ENCODE measurements around the gene DDAH2. TPM values are rescaled to one million over a fixed set of nuclear protein-coding genes. Genes with fewer than 3 reads are reported as not detected.
"Not testable (repeated sequence)": the region's sequence is repeated elsewhere in the genome, so short reads cannot be mapped to it uniquely, and the experiment has no call there.

DDAH2 gene
- polyA plus RNA-seq, 3 donors: 29.8 to 56.0 (median 30.6) TPM

DNA sequence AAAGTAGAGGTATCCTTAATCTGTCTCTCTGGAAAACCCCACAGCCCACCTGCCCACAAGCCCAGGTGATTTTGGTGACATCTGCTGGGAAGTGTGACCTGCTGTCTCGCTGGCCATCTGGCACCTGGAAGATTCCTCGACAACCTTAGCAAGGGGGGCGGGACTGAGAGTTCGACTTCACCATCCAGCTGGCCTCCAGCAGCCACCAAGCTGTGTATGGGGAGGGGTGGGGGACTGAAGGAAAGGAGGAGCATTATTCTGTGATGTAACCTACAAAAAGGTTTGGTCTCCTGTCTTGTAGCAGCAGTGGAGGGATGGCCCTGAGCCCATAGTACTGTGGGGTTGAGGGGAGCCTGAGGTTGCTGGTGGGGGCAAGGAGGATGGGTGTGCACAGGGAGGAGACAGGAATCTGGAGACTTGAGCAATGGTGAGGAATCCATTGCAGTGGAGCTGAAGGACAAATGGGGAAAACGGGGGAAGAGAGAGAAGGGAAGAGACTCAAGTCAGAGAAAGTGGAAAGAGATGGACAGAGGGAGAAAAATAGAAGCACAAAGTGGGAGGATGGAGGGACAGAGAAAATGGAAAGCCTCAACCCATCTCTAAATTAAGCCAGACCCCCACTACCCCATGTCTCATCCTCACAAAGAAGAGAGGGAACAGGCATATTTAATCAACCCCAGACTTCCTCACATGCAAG, 18.4 kb downstream of the DDAH2 start:
- Histone ChIP-seq H3K79me2 (ENCODE audit: insufficient read depth, low read length) (no peaks in the 10 kb centered on the region), H3K27ac (ENCODE audit: low read depth in 1 of 2, low read length in 2 of 2) (peak overlapping the region in 1 of 2 donors; percentile 32), H3K9me3 (replicated peaks in 1 of 2; ENCODE audit: control insufficient read depth in 1 of 2, insufficient read depth in 1 of 2, low read length in 2 of 2) (no peaks in the 10 kb centered on the region), H3K4me1 (ENCODE audit: control insufficient read depth in 1 of 2, insufficient read depth in 2 of 2, low read length in 2 of 2) (peaks cover 21 to 27% of the 10 kb centered on the region in 2 donors), H3K27me3 (ENCODE audit: control insufficient read depth in 2 of 2, insufficient read depth in 2 of 2, low read length in 2 of 2) (no peaks in the 10 kb centered on the region), H2AFZ (ENCODE audit: insufficient read depth, low read depth, low read length, poor library complexity, severe bottlenecking) (peak overlapping the region; percentile 56), H4K20me1 (ENCODE audit: insufficient read depth, low read length) (no peaks in the 10 kb centered on the region), H3K4me3 (replicated peaks in 1 of 3; ENCODE audit: low read depth in 2 of 3, low read length in 3 of 3) (peak overlapping the region in 1 of 3 experiments; percentile 46), H3K9ac (ENCODE audit: insufficient read depth, low read length, poor library complexity, severe bottlenecking) (no peak overlapping the region), H3K36me3 (replicated peaks in 1 of 2; ENCODE audit: control insufficient read depth in 1 of 2, insufficient read depth in 2 of 2, low read length in 2 of 2) (no peaks in the 10 kb centered on the region), H3K4me2 (replicated peaks; ENCODE audit: extremely low read depth, low read length, poor library complexity, severe bottlenecking) (peak overlapping the region; percentile 49)
- Mint-ChIP-seq H3K27ac (peak overlapping the region in 6 of 7 donors; percentile 28 to 79 (median 58)), H3K4me1 (peaks cover 28% of the 10 kb centered on the region), H3K9me3 (peaks cover 0 to 2% (median 0%) of the 10 kb centered on the region in 7 donors), H3K36me3 (no peaks in the 10 kb centered on the region), H3K27me3 (ENCODE audit: low read depth in 3 of 3) (peaks cover 0 to 9% (median 1%) of the 10 kb centered on the region in 3 donors), H3K4me3 (peak overlapping the region; percentile 59 to 80)
- WGBS (ENCODE audit: insufficient coverage): 87% methylated on average over 4 of the region's 5 CpGs
- TF ChIP-seq CTCF (IDR thresholded peaks at IDR 0.05): no peak
- DNase-seq: no peak
- intact Hi-C loops (cut with micrococcal nuclease): no loop called here

GRCh38 chr6:31709157-31709556, 19.9 kb downstream of the DDAH2 start:
- H3K4me3 ChIP-seq (replicated peaks in 1 of 3; ENCODE audit: low read depth in 2 of 3, low read length in 3 of 3); H2AFZ ChIP-seq (ENCODE audit: insufficient read depth, low read depth, low read length, poor library complexity, severe bottlenecking); intact Hi-C loops (cut with micrococcal nuclease); H3K27me3 ChIP-seq (ENCODE audit: control insufficient read depth in 2 of 2, insufficient read depth in 2 of 2, low read length in 2 of 2); H3K36me3 Mint-ChIP-seq; H3K27ac ChIP-seq (ENCODE audit: low read depth in 1 of 2, low read length in 2 of 2); H3K4me3 Mint-ChIP-seq; H3K9me3 ChIP-seq (replicated peaks in 1 of 2; ENCODE audit: control insufficient read depth in 1 of 2, insufficient read depth in 1 of 2, low read length in 2 of 2); H3K9ac ChIP-seq (ENCODE audit: insufficient read depth, low read length, poor library complexity, severe bottlenecking); H3K4me2 ChIP-seq (replicated peaks; ENCODE audit: extremely low read depth, low read length, poor library complexity, severe bottlenecking); H4K20me1 ChIP-seq (ENCODE audit: insufficient read depth, low read length); H3K27me3 Mint-ChIP-seq (ENCODE audit: low read depth in 3 of 3); H3K79me2 ChIP-seq (ENCODE audit: insufficient read depth, low read length); H3K36me3 ChIP-seq (replicated peaks in 1 of 2; ENCODE audit: control insufficient read depth in 1 of 2, insufficient read depth in 2 of 2, low read length in 2 of 2); DNase-seq; H3K9me3 Mint-ChIP-seq: not testable (repeated sequence)
- Mint-ChIP-seq H3K4me1 (peaks cover 28% of the 10 kb centered on the region), H3K27ac (peak overlapping the region in 2 of 7 donors; percentile 54 to 76)
- 80% methylated on average over 7 of the region's 11 CpGs for WGBS (ENCODE audit: insufficient coverage)
- peaks cover 21 to 27% of the 10 kb centered on the region in 2 donors for H3K4me1 ChIP-seq (ENCODE audit: control insufficient read depth in 1 of 2, insufficient read depth in 2 of 2, low read length in 2 of 2)
